DMS 273 treated with DMSO at 0.1 percent for 48 hours (cell line): ENCODE measurements around the gene PXK.

ENCODE experiments used
- DNase-seq: peaks from one replicate; lab custom pipeline; 2025; lab: John Stamatoyannopoulos, UW

Gene PXK

GRCh38 chr3:58466899-58467563 lies 134.3 kb downstream of the PXK start:
- no peak for DNase-seq

- DNase-seq = no peak
Measured at GRCh38 chr3:58469096-58469495, 136.4 kb downstream of the PXK start.

- DNase-seq = no peak
Measured at GRCh38 chr3:58470363-58471024, 137.8 kb downstream of the PXK start.

- DNase-seq = peak; percentile 57
Measured at GRCh38 chr3:58471025-58471887, 138.6 kb downstream of the PXK start.

GRCh38 chr3:58473275-58473674 lies 140.6 kb downstream of the PXK start:
- no peak for DNase-seq

GRCh38 chr3:58474348-58474911 lies 141.7 kb downstream of the PXK start:
- DNase-seq = no peak

GRCh38 chr3:58474967-58475578 lies 142.4 kb downstream of the PXK start:
- DNase-seq = no peak
